HCT116 (cell line): ENCODE measurements around the gene ZNHIT2. TPM values are rescaled to one million over a fixed set of nuclear protein-coding genes. Genes with fewer than 3 reads are reported as not detected.

Source experiments
- ATAC-seq: fragments of 200-7000 bp; cut with Tn5 transposase; 2 replicates; pipeline ENCODE4 v1.9.1; 2020; ENCODE audit warnings: mild to moderate bottlenecking, moderate library complexity
- BruUV-seq: library from RNA; stranded (reverse); fragments of 400-500 nt; replicated peaks from 2 replicates; lab custom pipeline; 2021; lab: Mats Ljungman, UMichigan
- CTCF ChIA-PET: fragments of 300-600 bp; sonication (Branson Sonifier 250); formaldehyde crosslinking; loops from one replicate; lab custom pipeline; 2021; ENCODE audit warnings: antibody characterized with exemption; lab: Charles Lee
- POLR2A ChIA-PET: fragments of 300-600, 350-600 bp; sonication (Branson Sonifier 250); formaldehyde crosslinking; loops from one replicate; lab custom pipeline; 2021; ENCODE audit warnings: antibody characterized with exemption; lab: Charles Lee
- RAD21 ChIA-PET, 2 experiments: fragments of 300-600 bp; sonication (Branson Sonifier 250); formaldehyde crosslinking; loops; one replicate each; lab custom pipeline; 2023; ENCODE audit warnings: low total read pairs in 2 of 2; ENCODE audit not compliant: uncharacterized antibody in 2 of 2, unreplicated experiment in 2 of 2, low non-redundant PET in 1 of 2; lab: Charles Lee
- DNase-seq: peaks from one replicate; pipeline ENCODE4 v3.0.0-alpha.2; 2010; ENCODE audit warnings: low read depth, low spot score
- H2AFZ ChIP-seq: fragments of 200-600 bp; shearing (Covaris generic), sonication (generic); 2 replicates; pipeline ENCODE4 v1.6.1; 2017; ENCODE audit warnings: low read depth, mixed run types, mixed read lengths, antibody characterized with exemption, low read length; ENCODE audit not compliant: poor library complexity, severe bottlenecking
- H3K27ac ChIP-seq: 2 replicates; pipeline ENCODE4 v1.5.1; 2012; ENCODE audit warnings: low read depth, low read length
- H3K27me3 ChIP-seq: fragments of 200-600 bp; sonication (generic); 2 replicates; pipeline ENCODE4 v1.6.1; 2016; ENCODE audit warnings: mixed run types, low read length, mixed read lengths; ENCODE audit not compliant: insufficient read depth
- H3K36me3 ChIP-seq, 2 experiments: fragments of 200-500 bp in 1 of 2; fragments of 200-600 bp in 1 of 2; sonication (Bioruptor generic) in 1 of 2; sonication (generic) in 1 of 2; 2 replicates each; pipeline versions ENCODE4 v1.5.1 to v1.6.1; 2014 to 2016; ENCODE audit warnings: low read length in 2 of 2, inconsistent platforms in 1 of 2, mixed read lengths in 1 of 2, mixed run types in 1 of 2; ENCODE audit not compliant: insufficient read depth in 2 of 2, control insufficient read depth in 1 of 2
- H3K4me1 ChIP-seq, 2 experiments: fragments of 200-600 bp in 1 of 2; sonication (generic) in 1 of 2; 2 replicates each; pipeline versions ENCODE4 v1.5.1 to v1.6.1; 2012 to 2017; ENCODE audit warnings: low read length in 2 of 2, inconsistent platforms in 1 of 2, mild to moderate bottlenecking in 1 of 2, mixed read lengths in 1 of 2, mixed run types in 1 of 2, moderate library complexity in 1 of 2; ENCODE audit not compliant: insufficient read depth in 2 of 2, control insufficient read depth in 1 of 2
- H3K4me2 ChIP-seq: fragments of 200-600 bp; sonication (generic); 2 replicates; pipeline ENCODE4 v1.6.1; 2017; ENCODE audit warnings: mixed run types, low read length, mixed read lengths
- H3K4me3 ChIP-seq, 2 experiments: fragments of 200-600 bp in 1 of 2; sonication (generic) in 1 of 2; replicated peaks in 1 of 2; 2 replicates each; pipeline ENCODE4 v1.5.1; 2011 to 2016; ENCODE audit warnings: low read length in 2 of 2, control low read depth in 1 of 2, low read depth in 1 of 2, mild to moderate bottlenecking in 1 of 2, mixed read lengths in 1 of 2, mixed run types in 1 of 2
- H3K79me2 ChIP-seq: fragments of 200-600 bp; sonication (generic); 2 replicates; pipeline ENCODE4 v1.6.1; 2017; ENCODE audit warnings: mild to moderate bottlenecking, mixed run types, low read length, moderate library complexity, mixed read lengths; ENCODE audit not compliant: insufficient read depth
- H3K9ac ChIP-seq: fragments of 200-600 bp; sonication (generic); 2 replicates; pipeline ENCODE4 v1.6.1; 2016; ENCODE audit warnings: low read length, mixed read lengths
- H3K9me2 ChIP-seq: fragments of 200-600 bp; sonication (generic), shearing (Covaris generic); 2 replicates; pipeline ENCODE4 v1.6.1; 2017; ENCODE audit warnings: mixed run types, mild to moderate bottlenecking, moderate library complexity; ENCODE audit not compliant: insufficient read depth
- H3K9me3 ChIP-seq, 2 experiments: fragments of 200-500 bp in 1 of 2; fragments of 200-600 bp in 1 of 2; sonication (Bioruptor generic) in 1 of 2; sonication (generic) in 1 of 2; 2 replicates each; pipeline ENCODE4 v1.6.1; 2014 to 2017; ENCODE audit warnings: low read length in 2 of 2, mixed read lengths in 2 of 2, inconsistent platforms in 1 of 2, low read depth in 1 of 2, mild to moderate bottlenecking in 1 of 2, mixed run types in 1 of 2, moderate library complexity in 1 of 2; ENCODE audit not compliant: control insufficient read depth in 1 of 2, insufficient read depth in 1 of 2
- H4K20me1 ChIP-seq: fragments of 200-600 bp; sonication (generic), shearing (Covaris generic); 2 replicates; pipeline ENCODE4 v1.6.1; 2017; ENCODE audit warnings: mixed run types, mild to moderate bottlenecking, moderate library complexity; ENCODE audit not compliant: insufficient read depth
- CBX3 ChIP-seq: IDR thresholded peaks from 2 replicates; pipeline ENCODE4 v1.6.1; 2012; ENCODE audit warnings: low read depth
- EGR1 ChIP-seq: IDR thresholded peaks from 2 replicates; pipeline ENCODE4 v1.6.1; 2012; ENCODE audit warnings: low read depth
- ELF1 ChIP-seq: IDR thresholded peaks from 2 replicates; pipeline ENCODE4 v1.6.1; 2012; ENCODE audit warnings: low read depth, borderline replicate concordance
- EZH2 ChIP-seq: fragments of 200-600 bp; sonication (generic); IDR thresholded peaks from 2 replicates; pipeline ENCODE4 v1.6.1; 2017; ENCODE audit warnings: antibody characterized with exemption, mixed run types
- FOSL1 ChIP-seq: IDR thresholded peaks from 2 replicates; pipeline ENCODE4 v1.6.1; 2012; ENCODE audit warnings: low read depth
- RAD21 ChIP-seq: IDR thresholded peaks from 2 replicates; pipeline ENCODE4 v1.6.1; 2012; ENCODE audit warnings: low read depth, mild to moderate bottlenecking
- SIN3A ChIP-seq: IDR thresholded peaks from 2 replicates; pipeline ENCODE4 v1.6.1; 2012; ENCODE audit warnings: low read depth
- TCF7L2 ChIP-seq: IDR thresholded peaks from 2 replicates; pipeline ENCODE4 v1.7.0; 2011; ENCODE audit warnings: borderline replicate concordance, inconsistent platforms; ENCODE audit not compliant: insufficient read depth, insufficient read length; ENCODE audit errors: extremely low read depth
- ZNF274 ChIP-seq: fragments of 200-500 bp; sonication (Bioruptor generic); IDR thresholded peaks from 2 replicates; pipeline ENCODE4 v1.6.1; 2014; ENCODE audit warnings: mild to moderate bottlenecking, low read depth, low read length, inconsistent platforms
- intact Hi-C: fragments of 100-400 bp; cut with micrococcal nuclease; formaldehyde crosslinking; loops from 2 replicates; pipeline ENCODE4 v1.10.0; 2022
- total RNA-seq: library from RNA; stranded (reverse); gene quantifications from one replicate; pipeline ENCODE4 v1.2.1, GENCODE V29; 2021; ENCODE audit not compliant: unreplicated experiment
- TF ChIP-seq, protein P1 (sequence below), 3 experiments: fragments of 200-600 bp in 1 of 3; sonication (generic) in 1 of 3; IDR thresholded peaks in 2 of 3; conservative IDR thresholded peaks in 1 of 3; 2 replicates each; pipeline ENCODE4 v1.5.1; 2012 to 2017; ENCODE audit warnings: low read depth in 2 of 3, low read length in 2 of 3, antibody characterized with exemption in 1 of 3, borderline replicate concordance in 1 of 3, control low read depth in 1 of 3, mild to moderate bottlenecking in 1 of 3, mixed read lengths in 1 of 3, mixed run types in 1 of 3, moderate library complexity in 1 of 3; ENCODE audit not compliant: insufficient read depth in 1 of 3
- TF ChIP-seq, protein P2 (sequence below): IDR thresholded peaks from 2 replicates; pipeline ENCODE4 v1.6.1; 2012
- TF ChIP-seq, protein P3 (sequence below): IDR thresholded peaks from 2 replicates; pipeline ENCODE4 v1.6.1; 2012; ENCODE audit warnings: low read depth
- TF ChIP-seq, protein P4 (sequence below): IDR thresholded peaks from 2 replicates; pipeline ENCODE4 v1.6.1; 2012

The ZNHIT2 gene
- total RNA-seq, 1 experiment from 2014 or later: 18.8 TPM

DNA sequence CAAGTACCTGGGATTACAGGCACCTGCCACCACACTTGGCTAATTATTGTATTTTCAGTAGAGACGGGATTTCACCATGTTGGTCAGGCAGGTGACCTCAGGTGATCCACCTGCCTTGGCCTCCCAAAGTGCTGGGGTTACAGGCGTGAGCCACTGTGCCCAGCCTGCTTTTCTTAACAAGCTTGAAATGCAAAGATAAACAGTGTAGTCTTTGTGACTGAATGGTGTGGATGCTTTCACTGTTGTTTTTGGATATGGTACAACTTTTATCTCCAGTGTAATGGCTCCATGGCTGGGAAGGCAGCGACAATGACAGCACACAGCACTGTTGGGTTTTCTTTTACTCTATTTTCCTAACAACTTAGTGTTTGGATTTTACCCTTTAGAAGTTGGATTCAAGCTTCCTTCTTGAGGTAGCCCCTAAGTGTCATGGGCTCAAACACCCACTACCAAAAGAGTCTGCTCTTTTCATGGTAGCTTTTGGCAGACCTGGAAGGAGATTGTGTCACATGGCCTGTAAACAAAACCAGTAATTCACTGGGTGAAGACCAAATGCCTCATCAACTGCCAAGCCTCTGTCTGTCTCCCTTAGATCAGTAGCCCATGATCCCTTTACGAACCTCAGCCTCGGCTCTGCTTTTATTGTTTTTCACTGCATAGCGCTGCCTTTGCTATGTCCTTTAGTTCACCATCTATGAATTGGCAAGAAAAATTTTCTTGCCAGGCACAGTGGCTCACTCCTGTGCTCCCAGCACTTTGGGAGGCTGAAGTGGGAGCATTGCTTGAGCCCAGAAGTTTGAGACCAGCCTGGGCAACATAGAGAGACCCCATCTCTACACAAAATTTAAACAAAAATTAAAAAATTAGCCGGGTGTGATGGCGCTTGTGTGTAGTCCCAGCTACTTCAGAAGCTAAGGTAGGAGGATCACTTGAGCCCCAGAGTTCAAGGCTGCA is 15.1 kb downstream of the ZNHIT2 start:
- TF ChIP-seq EGR1 (no peak), ZNF274 (no peak), TCF7L2 (no peak), RAD21 (no peak), SIN3A (no peak), FOSL1 (no peak), EZH2 (no peak), CBX3 (no peak), ELF1 (no peak)
- TF ChIP-seq, protein P1, sequence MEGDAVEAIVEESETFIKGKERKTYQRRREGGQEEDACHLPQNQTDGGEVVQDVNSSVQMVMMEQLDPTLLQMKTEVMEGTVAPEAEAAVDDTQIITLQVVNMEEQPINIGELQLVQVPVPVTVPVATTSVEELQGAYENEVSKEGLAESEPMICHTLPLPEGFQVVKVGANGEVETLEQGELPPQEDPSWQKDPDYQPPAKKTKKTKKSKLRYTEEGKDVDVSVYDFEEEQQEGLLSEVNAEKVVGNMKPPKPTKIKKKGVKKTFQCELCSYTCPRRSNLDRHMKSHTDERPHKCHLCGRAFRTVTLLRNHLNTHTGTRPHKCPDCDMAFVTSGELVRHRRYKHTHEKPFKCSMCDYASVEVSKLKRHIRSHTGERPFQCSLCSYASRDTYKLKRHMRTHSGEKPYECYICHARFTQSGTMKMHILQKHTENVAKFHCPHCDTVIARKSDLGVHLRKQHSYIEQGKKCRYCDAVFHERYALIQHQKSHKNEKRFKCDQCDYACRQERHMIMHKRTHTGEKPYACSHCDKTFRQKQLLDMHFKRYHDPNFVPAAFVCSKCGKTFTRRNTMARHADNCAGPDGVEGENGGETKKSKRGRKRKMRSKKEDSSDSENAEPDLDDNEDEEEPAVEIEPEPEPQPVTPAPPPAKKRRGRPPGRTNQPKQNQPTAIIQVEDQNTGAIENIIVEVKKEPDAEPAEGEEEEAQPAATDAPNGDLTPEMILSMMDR (IDR thresholded peaks at IDR 0.05 in 2 of 3, conservative IDR thresholded peaks at IDR 0.05 in 1 of 3; ENCODE audit: borderline replicate concordance in 1 of 3, insufficient read depth in 1 of 3, low read depth in 2 of 3, low read length in 2 of 3): no peak
- TF ChIP-seq, protein P2, sequence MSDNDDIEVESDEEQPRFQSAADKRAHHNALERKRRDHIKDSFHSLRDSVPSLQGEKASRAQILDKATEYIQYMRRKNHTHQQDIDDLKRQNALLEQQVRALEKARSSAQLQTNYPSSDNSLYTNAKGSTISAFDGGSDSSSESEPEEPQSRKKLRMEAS: no peak
- TF ChIP-seq, protein P3, sequence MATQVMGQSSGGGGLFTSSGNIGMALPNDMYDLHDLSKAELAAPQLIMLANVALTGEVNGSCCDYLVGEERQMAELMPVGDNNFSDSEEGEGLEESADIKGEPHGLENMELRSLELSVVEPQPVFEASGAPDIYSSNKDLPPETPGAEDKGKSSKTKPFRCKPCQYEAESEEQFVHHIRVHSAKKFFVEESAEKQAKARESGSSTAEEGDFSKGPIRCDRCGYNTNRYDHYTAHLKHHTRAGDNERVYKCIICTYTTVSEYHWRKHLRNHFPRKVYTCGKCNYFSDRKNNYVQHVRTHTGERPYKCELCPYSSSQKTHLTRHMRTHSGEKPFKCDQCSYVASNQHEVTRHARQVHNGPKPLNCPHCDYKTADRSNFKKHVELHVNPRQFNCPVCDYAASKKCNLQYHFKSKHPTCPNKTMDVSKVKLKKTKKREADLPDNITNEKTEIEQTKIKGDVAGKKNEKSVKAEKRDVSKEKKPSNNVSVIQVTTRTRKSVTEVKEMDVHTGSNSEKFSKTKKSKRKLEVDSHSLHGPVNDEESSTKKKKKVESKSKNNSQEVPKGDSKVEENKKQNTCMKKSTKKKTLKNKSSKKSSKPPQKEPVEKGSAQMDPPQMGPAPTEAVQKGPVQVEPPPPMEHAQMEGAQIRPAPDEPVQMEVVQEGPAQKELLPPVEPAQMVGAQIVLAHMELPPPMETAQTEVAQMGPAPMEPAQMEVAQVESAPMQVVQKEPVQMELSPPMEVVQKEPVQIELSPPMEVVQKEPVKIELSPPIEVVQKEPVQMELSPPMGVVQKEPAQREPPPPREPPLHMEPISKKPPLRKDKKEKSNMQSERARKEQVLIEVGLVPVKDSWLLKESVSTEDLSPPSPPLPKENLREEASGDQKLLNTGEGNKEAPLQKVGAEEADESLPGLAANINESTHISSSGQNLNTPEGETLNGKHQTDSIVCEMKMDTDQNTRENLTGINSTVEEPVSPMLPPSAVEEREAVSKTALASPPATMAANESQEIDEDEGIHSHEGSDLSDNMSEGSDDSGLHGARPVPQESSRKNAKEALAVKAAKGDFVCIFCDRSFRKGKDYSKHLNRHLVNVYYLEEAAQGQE: no peak
- TF ChIP-seq, protein P4, sequence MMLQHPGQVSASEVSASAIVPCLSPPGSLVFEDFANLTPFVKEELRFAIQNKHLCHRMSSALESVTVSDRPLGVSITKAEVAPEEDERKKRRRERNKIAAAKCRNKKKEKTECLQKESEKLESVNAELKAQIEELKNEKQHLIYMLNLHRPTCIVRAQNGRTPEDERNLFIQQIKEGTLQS: no peak
- H3K79me2 ChIP-seq: peaks cover 32% of the 10 kb centered on the region
- no TSS peak for BruUV-seq
- no peak overlapping the region for H3K4me2 ChIP-seq
- H3K9me3 ChIP-seq: no peaks in the 10 kb centered on the region
- DNase-seq (no peak), ATAC-seq (no peak; the same call in 1 of the 2 replicates)
- ChIA-PET RAD21 (no interaction called here), POLR2A (interaction anchor here (1.9 kb wide), 1 partner anchor 9 kb away, joined by 9 read pairs; the partner anchor contains the start of gene TM7SF2), CTCF (interaction anchor here (1.5 kb wide), 1 partner anchor 9 kb away, joined by 8 read pairs; the partner anchor contains the start of gene TM7SF2)
- peaks cover 0 to under 1% of the 10 kb centered on the region in 2 experiments; a peak in 1 of 4 replicates for H3K4me1 ChIP-seq
- no peak overlapping the region for H3K9ac ChIP-seq
- peaks cover 3 to 6% of the 10 kb centered on the region in 2 experiments; a peak in 2 of 4 replicates for H3K36me3 ChIP-seq
- no peaks in the 10 kb centered on the region for H4K20me1 ChIP-seq
- no peak overlapping the region for H3K27ac ChIP-seq
- H3K27me3 ChIP-seq: no peaks in the 10 kb centered on the region
- intact Hi-C loops: no loop called here
- no peak overlapping the region for H2AFZ ChIP-seq
- H3K9me2 ChIP-seq: no peaks in the 10 kb centered on the region
- H3K4me3 ChIP-seq: no peak overlapping the region
